ENCODE results near the gene PCID2.
"Not testable (repeated sequence)": the region's sequence is repeated elsewhere in the genome, so short reads cannot be mapped to it uniquely, and the experiment has no call there.

PCID2 gene

GRCh38 chr13:113208421-113209335, at the start of gene PCID2:
PCID2 (minus strand) TSS chr13:113208669; CDS start chr13:113208634, 35 bp downstream.
- peak; percentile 53 for DNase-seq

- DNase-seq, result not testable (repeated sequence)
Measured at GRCh38 chr13:113257908-113258307, 49.4 kb upstream of the PCID2 start.

- DNase-seq, result no peak
Measured at GRCh38 chr13:113252516-113253095, 44.1 kb upstream of the PCID2 start.

DNA sequence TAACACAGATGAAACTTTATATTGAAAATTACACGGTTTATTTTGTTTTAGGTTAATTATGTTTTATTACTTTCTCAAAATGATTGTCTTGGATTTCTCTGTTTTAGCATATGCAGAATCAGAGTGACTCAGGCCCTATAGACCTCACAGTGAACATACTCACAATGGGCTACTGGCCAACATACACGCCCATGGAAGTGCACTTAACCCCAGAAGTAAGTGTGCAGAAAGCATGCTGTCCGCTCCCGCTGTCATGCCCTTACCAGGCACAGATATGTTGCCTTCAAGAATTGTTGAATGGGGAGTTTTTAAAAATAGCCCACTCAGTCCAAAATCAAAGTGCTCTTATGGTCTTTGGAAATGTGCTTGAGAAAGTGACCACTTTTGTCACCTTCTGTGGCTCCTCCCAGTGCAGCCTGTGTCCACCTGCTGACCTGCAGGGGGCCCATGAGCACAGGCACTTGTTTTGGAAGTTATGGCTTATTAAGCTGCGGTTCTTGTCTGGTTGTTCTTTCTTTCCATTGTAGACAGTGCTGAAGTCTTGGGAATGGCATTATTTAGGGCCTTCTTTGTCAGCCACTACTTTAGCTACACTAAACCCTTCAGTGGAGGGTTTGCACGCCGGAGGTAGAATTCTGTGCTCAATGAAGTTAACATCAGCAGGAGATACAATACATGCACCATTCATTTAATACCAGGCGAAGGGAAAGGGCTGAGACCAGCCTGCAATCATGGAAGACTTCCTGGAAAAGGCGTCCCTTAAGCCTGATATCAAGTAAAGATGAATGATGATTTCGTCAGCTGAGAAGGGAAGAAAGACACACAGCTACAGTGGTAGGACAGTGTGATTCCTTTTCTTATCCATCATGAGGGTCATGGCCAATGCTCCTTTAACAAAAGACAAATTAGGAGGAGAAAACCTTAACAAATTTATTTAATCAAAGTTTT, 37.7 kb upstream of the PCID2 start:
- DNase-seq, result no peak

DNA sequence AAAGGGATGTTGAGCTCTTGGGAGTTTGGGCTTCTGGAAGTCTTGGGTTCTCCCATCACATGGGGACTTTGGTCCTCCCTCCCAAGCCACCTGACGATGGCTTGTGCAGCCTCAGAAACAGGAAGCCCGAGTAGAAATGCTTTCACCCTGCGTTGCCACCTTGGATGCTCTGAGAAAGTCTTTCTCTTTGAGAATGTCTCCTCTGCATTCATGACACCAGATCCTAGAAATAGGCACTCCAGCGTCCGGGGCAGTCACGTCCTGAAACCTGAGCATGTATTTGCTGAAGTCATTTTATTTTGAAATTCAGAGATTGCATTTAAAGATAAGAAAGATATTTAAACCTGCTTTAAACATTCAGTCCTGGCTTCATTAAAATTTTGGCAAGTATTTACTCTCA, 35.4 kb upstream of the PCID2 start:
- no peak for DNase-seq

DNA sequence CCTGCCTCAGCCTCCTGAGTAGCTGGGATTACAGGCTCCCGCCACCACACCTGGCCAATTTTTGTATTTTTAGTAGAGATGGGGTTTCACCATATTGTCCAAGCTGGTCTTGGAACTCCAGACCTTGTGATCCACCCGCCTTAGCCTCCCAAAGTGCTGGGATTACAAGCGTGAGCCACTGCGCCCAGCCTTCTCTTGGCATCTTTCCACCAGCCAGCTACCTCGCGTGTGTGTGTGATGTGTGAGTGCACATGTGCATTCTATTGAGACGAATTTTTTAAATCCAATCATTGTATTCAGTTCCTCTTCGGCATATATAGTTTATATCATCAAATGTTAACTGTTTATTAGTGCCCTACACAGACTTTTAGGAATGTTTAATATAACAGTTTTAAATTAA, 33.2 kb upstream of the PCID2 start:
- not testable (repeated sequence) for DNase-seq

DNA sequence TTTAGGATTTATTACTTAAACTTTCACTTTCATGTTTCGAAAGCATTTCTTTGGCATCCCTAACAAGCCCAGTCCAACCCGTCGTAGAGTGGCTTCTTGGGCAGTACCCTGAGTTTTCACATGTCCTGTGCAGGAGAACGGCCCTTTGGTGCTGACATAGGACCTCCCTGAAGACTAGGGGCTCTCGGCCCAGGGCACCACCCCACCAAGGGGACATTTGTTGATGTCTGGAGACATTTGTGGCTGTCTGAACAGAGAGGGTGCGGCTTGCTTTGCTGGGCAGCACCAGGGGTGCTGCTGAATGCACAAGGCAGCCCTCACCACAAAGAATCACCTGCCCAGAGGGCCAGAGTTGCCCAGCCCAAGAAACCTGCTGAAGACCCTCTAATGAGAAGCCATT, 31.5 kb upstream of the PCID2 start:
- no peak for DNase-seq

- DNase-seq, result no peak
Measured at GRCh38 chr13:113239357-113239756, 30.9 kb upstream of the PCID2 start.

- DNase-seq, result no peak
Measured at GRCh38 chr13:113238536-113238935, 30.1 kb upstream of the PCID2 start.

DNA sequence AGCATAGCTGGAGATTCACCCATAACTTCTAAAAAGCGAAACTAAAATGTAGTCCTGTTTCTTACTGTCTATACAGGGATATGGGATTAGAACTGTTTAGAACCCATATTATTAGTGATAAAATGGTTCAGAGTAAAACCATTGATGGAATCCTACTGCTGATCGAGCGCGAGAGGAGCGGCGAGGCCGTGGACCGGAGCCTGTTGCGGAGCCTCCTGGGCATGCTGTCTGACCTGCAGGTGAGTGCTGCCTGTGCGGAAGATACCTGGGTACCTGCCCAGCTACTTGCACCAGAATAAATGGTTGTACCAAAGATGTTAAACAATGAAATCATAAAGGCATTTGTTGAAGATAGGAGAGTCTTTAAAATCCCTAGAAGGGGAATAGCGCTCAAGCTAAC, 24.6 kb upstream of the PCID2 start:
- no peak for DNase-seq

GRCh38 chr13:113232208-113233003, 23.9 kb upstream of the PCID2 start:
- DNase-seq, result no peak

GRCh38 chr13:113231306-113232207, 23.1 kb upstream of the PCID2 start:
- DNase-seq, result no peak

- no peak for DNase-seq
Measured at GRCh38 chr13:113229791-113230190, 21.3 kb upstream of the PCID2 start.

GRCh38 chr13:113229161-113229560, 20.7 kb upstream of the PCID2 start:
- DNase-seq, result no peak

- DNase-seq, result no peak
Measured at GRCh38 chr13:113226873-113227450, 18.5 kb upstream of the PCID2 start.

- DNase-seq, result no peak
Measured at GRCh38 chr13:113225515-113225914, 17.0 kb upstream of the PCID2 start.

DNA sequence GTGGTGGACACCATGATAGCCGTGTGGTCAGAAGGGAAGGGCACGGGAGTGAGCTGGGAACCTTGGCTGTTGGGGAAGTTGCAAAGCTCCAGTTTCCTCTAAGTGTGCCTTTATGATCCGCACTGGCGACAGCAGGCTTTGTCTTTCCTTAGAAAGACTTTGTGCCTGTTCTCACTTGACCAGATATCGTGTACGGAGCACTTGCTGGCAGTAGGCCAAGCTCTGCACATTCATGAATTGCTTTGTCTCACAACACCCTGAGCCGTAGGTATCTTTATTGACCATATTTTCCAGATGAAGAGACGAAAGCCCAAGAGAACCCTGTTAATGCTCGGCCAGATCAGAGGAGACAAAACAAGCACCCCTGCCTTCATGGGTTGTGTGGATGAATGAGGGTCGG, 16.0 kb upstream of the PCID2 start:
- DNase-seq, result no peak

- DNase-seq, result no peak
Measured at GRCh38 chr13:113223070-113223469, 14.6 kb upstream of the PCID2 start.

DNA sequence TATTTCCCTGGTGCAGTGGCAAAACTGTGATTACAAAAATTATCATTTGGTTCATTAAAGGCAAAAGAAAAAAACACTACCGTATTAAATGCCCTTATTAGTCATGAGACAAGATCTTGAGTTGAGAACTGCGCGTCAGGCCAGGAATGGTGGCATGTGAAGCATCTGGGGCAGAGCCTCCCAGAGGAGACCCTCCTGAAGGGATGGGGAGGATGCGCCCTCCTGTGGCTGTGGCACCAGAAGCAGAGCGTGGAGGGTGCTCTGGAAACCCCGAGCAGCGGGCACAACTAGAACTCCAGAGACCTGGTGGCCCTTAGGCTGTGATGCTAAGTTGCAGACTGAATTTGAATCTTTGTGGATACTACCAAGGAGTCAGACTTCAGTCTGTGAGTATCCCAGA, 12.4 kb upstream of the PCID2 start:
- no peak for DNase-seq

GRCh38 chr13:113220141-113220598, 11.7 kb upstream of the PCID2 start:
- DNase-seq, result no peak

All from NCI-H187 treated with DMSO at 0.1 percent for 48 hours (cell line).